HepG2 (cell line): ENCODE data around the gene CD68. TPM values are rescaled to one million over a fixed set of nuclear protein-coding genes. Genes with fewer than 3 reads are reported as not detected.

Source experiments
- AHDC1 ChIP-seq: sonication (generic); formaldehyde crosslinking; IDR thresholded peaks from 2 replicates; pipeline ENCODE4 v1.5.1; 2020; ENCODE audit warnings: mild to moderate bottlenecking, missing genetic modification reagents, borderline replicate concordance
- FOXA3 ChIP-seq: IDR thresholded peaks from 2 replicates; pipeline ENCODE4 v1.6.1; 2016; ENCODE audit warnings: missing genetic modification reagents, missing compliant biosample characterization
- MAFF ChIP-seq: IDR thresholded peaks from 2 replicates; pipeline ENCODE4 v1.6.1; 2011; ENCODE audit warnings: low read depth, low read length, improper control_type of control experiment
- RBFOX2 ChIP-seq: fragments of 200-400 bp; formaldehyde crosslinking; IDR thresholded peaks from 2 replicates; pipeline ENCODE4 v1.6.1; 2017; ENCODE audit warnings: low read depth, mild to moderate bottlenecking, low read length
- SAP130 ChIP-seq: IDR thresholded peaks from 2 replicates; pipeline ENCODE4 v1.6.1; 2016; ENCODE audit warnings: low read depth
- SOX6 ChIP-seq, 2 experiments: fragments of 450-650 bp in 1 of 2; sonication (generic) in 1 of 2; formaldehyde crosslinking in 1 of 2; IDR thresholded peaks; 2 replicates each; pipeline versions ENCODE4 v1.4.0 to v1.6.1; 2017 to 2020; ENCODE audit warnings: antibody characterized with exemption in 1 of 2, mild to moderate bottlenecking in 1 of 2, missing genetic modification reagents in 1 of 2
- U2AF2 ChIP-seq: fragments of 200-400 bp; formaldehyde crosslinking; IDR thresholded peaks from 2 replicates; pipeline ENCODE4 v1.6.1; 2017; ENCODE audit warnings: low read depth, mild to moderate bottlenecking, low read length
- ZHX1 ChIP-seq: sonication (generic); formaldehyde crosslinking; IDR thresholded peaks from 2 replicates; pipeline ENCODE4 v1.8.1; 2022; ENCODE audit warnings: low read depth, mild to moderate bottlenecking, missing genetic modification reagents
- ZNF260 ChIP-seq: sonication (generic); formaldehyde crosslinking; IDR thresholded peaks from 2 replicates; pipeline ENCODE4 v1.4.0; 2020; ENCODE audit warnings: missing genetic modification reagents, low read depth, mild to moderate bottlenecking, borderline replicate concordance
- ZNF598 ChIP-seq: sonication (generic); formaldehyde crosslinking; IDR thresholded peaks from 2 replicates; pipeline ENCODE4 v1.5.1; 2020; ENCODE audit warnings: mild to moderate bottlenecking, missing genetic modification reagents, borderline replicate concordance
- polyA plus RNA-seq, 8 experiments: library from polyadenylated mRNA; depleted of rRNA in 3 of 8; stranded (reverse) in 7 of 8; unstranded in 1 of 8; fragments of >200 nt; fragmentation: Illumina TruSeq in 4 of 8; extraction: Trizol in 4 of 8; gene quantifications; 2 replicates each; pipeline versions ENCODE4 v1.2.1 to v1.2.3, GENCODE V29; 2011 to 2016; ENCODE audit warnings: low read depth in 4 of 8, missing spikeins in 1 of 8, mixed read lengths in 1 of 8; ENCODE audit not compliant: insufficient read depth in 1 of 8
- total RNA-seq, 5 experiments: library from RNA; depleted of rRNA; stranded (reverse); fragments of >200 nt; fragmentation: Illumina TruSeq; extraction: Trizol; gene quantifications; 2 replicates each; pipeline ENCODE4 v1.2.3, GENCODE V29; 2016; ENCODE audit warnings: low read depth in 1 of 5
- TF ChIP-seq, protein P1 (sequence below): sonication (generic); formaldehyde crosslinking; IDR thresholded peaks from 2 replicates; pipeline ENCODE4 v1.5.0; 2020; ENCODE audit warnings: mild to moderate bottlenecking, missing genetic modification reagents, borderline replicate concordance

CD68 gene
- total and polyA plus RNA-seq, 2 of the 13 experiments (the other 11 are each of a cell fraction or from before 2014, with no cell fraction given): 10.3 to 104 TPM

DNA sequence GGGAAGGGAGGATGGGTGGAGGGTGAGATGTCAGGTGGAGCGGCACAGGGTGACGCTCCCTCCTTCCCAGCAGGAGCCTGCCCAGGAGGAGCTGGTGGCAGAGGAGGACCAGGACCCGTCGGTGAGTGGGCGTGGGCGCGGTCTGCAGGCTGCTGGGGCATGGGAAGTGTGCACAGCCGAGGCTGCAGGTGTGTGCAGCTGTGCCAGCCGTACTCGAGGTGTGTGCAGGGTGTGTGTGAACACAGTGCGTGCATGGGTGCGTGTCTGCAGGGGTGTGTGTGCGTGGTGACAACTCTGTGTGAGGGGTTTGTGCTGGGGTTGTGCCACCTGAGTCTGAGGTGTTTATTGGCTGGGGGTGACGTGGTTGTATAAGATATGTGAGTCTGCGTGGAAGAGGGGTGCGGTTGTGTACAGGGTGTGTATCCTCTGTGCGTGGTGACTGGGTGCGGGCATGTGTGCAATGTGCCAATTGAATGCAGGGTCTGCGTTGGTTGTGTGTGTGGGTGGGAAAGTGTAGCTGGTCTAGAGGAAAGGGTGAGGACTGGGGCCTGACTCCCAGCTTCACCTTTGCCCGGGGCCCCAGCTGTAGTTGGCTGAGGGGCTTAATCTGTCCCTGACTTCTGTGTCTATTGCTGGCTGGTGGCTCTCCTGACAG is 29.9 kb upstream of the CD68 start (continued):
- TF ChIP-seq AHDC1 (CRISPR knock-in tag) (no peak), ZNF260 (no peak), U2AF2 (no peak), ZNF598 (CRISPR knock-in tag) (no peak), MAFF (no peak), FOXA3 (CRISPR knock-in tag) (no peak), SAP130 (CRISPR knock-in tag) (0 out of 2 replicates have a peak, but pooled peaks have one; percentile 1), SOX6 (IDR thresholded peaks at IDR 0.05) (no peak), SOX6 (CRISPR knock-in tag; IDR thresholded peaks at IDR 0.05) (no peak), ZHX1 (CRISPR knock-in tag) (no peak), RBFOX2 (no peak)
- TF ChIP-seq, protein P1, sequence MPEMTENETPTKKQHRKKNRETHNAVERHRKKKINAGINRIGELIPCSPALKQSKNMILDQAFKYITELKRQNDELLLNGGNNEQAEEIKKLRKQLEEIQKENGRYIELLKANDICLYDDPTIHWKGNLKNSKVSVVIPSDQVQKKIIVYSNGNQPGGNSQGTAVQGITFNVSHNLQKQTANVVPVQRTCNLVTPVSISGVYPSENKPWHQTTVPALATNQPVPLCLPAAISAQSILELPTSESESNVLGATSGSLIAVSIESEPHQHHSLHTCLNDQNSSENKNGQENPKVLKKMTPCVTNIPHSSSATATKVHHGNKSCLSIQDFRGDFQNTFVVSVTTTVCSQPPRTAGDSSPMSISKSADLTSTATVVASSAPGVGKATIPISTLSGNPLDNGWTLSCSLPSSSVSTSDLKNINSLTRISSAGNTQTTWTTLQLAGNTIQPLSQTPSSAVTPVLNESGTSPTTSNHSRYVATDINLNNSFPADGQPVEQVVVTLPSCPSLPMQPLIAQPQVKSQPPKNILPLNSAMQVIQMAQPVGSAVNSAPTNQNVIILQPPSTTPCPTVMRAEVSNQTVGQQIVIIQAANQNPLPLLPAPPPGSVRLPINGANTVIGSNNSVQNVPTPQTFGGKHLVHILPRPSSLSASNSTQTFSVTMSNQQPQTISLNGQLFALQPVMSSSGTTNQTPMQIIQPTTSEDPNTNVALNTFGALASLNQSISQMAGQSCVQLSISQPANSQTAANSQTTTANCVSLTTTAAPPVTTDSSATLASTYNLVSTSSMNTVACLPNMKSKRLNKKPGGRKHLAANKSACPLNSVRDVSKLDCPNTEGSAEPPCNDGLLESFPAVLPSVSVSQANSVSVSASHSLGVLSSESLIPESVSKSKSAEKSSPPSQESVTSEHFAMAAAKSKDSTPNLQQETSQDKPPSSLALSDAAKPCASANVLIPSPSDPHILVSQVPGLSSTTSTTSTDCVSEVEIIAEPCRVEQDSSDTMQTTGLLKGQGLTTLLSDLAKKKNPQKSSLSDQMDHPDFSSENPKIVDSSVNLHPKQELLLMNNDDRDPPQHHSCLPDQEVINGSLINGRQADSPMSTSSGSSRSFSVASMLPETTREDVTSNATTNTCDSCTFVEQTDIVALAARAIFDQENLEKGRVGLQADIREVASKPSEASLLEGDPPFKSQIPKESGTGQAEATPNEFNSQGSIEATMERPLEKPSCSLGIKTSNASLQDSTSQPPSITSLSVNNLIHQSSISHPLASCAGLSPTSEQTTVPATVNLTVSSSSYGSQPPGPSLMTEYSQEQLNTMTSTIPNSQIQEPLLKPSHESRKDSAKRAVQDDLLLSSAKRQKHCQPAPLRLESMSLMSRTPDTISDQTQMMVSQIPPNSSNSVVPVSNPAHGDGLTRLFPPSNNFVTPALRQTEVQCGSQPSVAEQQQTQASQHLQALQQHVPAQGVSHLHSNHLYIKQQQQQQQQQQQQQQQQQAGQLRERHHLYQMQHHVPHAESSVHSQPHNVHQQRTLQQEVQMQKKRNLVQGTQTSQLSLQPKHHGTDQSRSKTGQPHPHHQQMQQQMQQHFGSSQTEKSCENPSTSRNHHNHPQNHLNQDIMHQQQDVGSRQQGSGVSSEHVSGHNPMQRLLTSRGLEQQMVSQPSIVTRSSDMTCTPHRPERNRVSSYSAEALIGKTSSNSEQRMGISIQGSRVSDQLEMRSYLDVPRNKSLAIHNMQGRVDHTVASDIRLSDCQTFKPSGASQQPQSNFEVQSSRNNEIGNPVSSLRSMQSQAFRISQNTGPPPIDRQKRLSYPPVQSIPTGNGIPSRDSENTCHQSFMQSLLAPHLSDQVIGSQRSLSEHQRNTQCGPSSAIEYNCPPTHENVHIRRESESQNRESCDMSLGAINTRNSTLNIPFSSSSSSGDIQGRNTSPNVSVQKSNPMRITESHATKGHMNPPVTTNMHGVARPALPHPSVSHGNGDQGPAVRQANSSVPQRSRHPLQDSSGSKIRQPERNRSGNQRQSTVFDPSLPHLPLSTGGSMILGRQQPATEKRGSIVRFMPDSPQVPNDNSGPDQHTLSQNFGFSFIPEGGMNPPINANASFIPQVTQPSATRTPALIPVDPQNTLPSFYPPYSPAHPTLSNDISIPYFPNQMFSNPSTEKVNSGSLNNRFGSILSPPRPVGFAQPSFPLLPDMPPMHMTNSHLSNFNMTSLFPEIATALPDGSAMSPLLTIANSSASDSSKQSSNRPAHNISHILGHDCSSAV (CRISPR knock-in tag): no peak
